HG02852 (cell line): ENCODE measurements around the gene OR13C2.
"Not testable (repeated sequence)": the region's sequence is repeated elsewhere in the genome, so short reads cannot be mapped to it uniquely, and the experiment has no call there.

Experiments used
- ATAC-seq: cut with Tn5 transposase; IDR thresholded peaks from one replicate; pipeline ENCODE4 v1.9.1; 2021; ENCODE audit warnings: mild to moderate bottlenecking, moderate library complexity; ENCODE audit not compliant: unreplicated experiment

The OR13C2 gene

GRCh38 chr9:104605527-104605926, at the start of gene OR13C2:
Gene OR13C2 (minus strand): TSS chr9:104605627. CDS start chr9:104605627, 0 bp downstream.
- ATAC-seq, result not testable (repeated sequence)

GRCh38 chr9:104635456-104635855, 30.0 kb upstream of the OR13C2 start:
- ATAC-seq, result no peak

GRCh38 chr9:104633976-104634520, 28.6 kb upstream of the OR13C2 start:
- no peak for ATAC-seq

GRCh38 chr9:104625964-104626363, 20.5 kb upstream of the OR13C2 start:
- not testable (repeated sequence) for ATAC-seq

GRCh38 chr9:104618104-104618503, 12.7 kb upstream of the OR13C2 start, which contains the start of gene OR13C9:
Gene OR13C9 (minus strand): TSS chr9:104618204. CDS start chr9:104618204, 0 bp downstream.
- no peak for ATAC-seq

- ATAC-seq, result no peak
Observed at GRCh38 chr9:104617418-104617817, 12.0 kb upstream of the OR13C2 start.

GRCh38 chr9:104611213-104611612, 5.8 kb upstream of the OR13C2 start:
- ATAC-seq, result no peak

- no peak for ATAC-seq
Observed at GRCh38 chr9:104608336-104608735, 2.9 kb upstream of the OR13C2 start.

- ATAC-seq, result no peak
Observed at GRCh38 chr9:104606152-104606551, 725 bp upstream of the OR13C2 start.

- ATAC-seq, result no peak
Observed at GRCh38 chr9:104604801-104605200, 626 bp downstream of the OR13C2 start.

- ATAC-seq, result not testable (repeated sequence)
Observed at GRCh38 chr9:104599313-104599712, 6.1 kb downstream of the OR13C2 start, which contains the start of gene OR13C5. Gene OR13C5 (minus strand): TSS chr9:104599413. CDS start chr9:104599413, 0 bp downstream.

GRCh38 chr9:104598749-104599148, 6.7 kb downstream of the OR13C2 start:
- ATAC-seq, result not testable (repeated sequence)

GRCh38 chr9:104589626-104590025, 15.8 kb downstream of the OR13C2 start:
- ATAC-seq, result no peak

GRCh38 chr9:104586496-104587180, 18.8 kb downstream of the OR13C2 start:
- ATAC-seq, result no peak

- no peak for ATAC-seq
Observed at GRCh38 chr9:104580562-104580961, 24.9 kb downstream of the OR13C2 start.

- no peak for ATAC-seq
Observed at GRCh38 chr9:104577263-104577662, 28.2 kb downstream of the OR13C2 start.

- ATAC-seq, result no peak
Observed at GRCh38 chr9:104575456-104575855, 30.0 kb downstream of the OR13C2 start.

GRCh38 chr9:104572612-104573011, 32.8 kb downstream of the OR13C2 start:
- ATAC-seq, result no peak

GRCh38 chr9:104568868-104569267, 36.6 kb downstream of the OR13C2 start, which contains the start of gene OR13C8:
Gene OR13C8 (plus strand): TSS chr9:104569168. CDS start chr9:104569168, 0 bp downstream.
- ATAC-seq, result no peak

- no peak for ATAC-seq
Observed at GRCh38 chr9:104564358-104564757, 41.1 kb downstream of the OR13C2 start.

- ATAC-seq, result no peak
Observed at GRCh38 chr9:104556830-104557634, 48.4 kb downstream of the OR13C2 start.
